ENCODE results near the gene STK24. TPM values are rescaled to one million over a fixed set of nuclear protein-coding genes. Genes with fewer than 3 reads are reported as not detected.

Gene STK24
- total RNA-seq, 2 experiments from 2014 or later = 60.4 to 88.7 TPM

DNA sequence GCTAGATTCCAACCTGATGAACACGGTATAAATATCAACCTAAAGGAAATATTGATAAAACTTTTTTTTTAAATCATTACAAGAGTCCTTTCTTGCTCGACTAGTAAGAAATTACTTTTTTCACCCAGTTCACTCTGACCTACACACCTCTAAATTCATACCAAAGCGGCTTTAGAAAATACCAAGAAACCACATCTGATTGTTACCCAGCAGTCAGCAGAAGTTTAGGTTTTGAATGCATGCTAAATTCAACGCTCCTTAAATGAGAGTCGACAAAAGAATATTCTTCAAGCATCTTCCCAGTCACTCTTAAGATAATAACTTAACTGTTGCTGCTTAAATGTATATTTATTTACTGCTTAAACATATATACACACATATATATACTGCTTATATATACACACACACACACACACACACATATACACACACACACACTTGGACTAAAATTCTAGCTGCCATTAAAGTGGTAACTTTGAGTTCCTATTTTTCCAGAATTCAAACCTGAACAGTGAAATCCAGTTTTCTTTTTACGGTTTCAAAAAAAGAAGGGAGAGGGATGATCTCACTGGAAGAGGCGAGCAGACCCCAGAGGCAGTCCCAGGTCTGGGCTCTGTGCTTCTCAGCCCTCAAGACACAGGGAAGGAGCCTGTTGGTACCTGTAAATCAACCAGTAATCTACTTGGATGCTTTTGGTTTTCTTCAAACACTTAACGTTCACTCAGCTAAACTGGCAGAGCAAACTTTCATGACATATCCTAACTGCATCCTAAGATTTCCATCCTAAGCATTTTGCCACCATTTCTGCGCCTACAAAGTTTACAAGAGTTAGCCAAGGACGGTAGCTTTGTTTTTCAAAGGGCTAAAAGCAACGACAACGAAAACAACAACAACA, 1.7 kb downstream of the STK24 start:
- peak; percentile 22 for DNase-seq (ENCODE audit: low spot score)
- H3K27ac ChIP-seq (ENCODE audit: low read depth, low read length, poor library complexity, severe bottlenecking) = peak overlapping the region; percentile 99
- peak overlapping the region; percentile 96 for H3K4me3 ChIP-seq (ENCODE audit: low read depth, low read length, poor library complexity, severe bottlenecking)
- H3K4me2 ChIP-seq (ENCODE audit: low read length) = peak overlapping the region; percentile 95
- intact Hi-C loops (cut with micrococcal nuclease; ENCODE audit: unreplicated experiment) = loop anchor here (10.0 kb wide), 1 partner anchor 1140 kb away; the partner anchor contains the start of gene RAP2A
- BruUV-seq (replicated peaks) = no TSS peak
- H4K20me1 ChIP-seq (ENCODE audit: insufficient read depth, low read length) = peaks cover 16% of the 10 kb centered on the region
- H3K36me3 ChIP-seq (ENCODE audit: insufficient read depth, low read length) = no peaks in the 10 kb centered on the region; the same call in 1 of the 2 replicates
- peaks cover 47% of the 10 kb centered on the region for H3K4me1 ChIP-seq (ENCODE audit: insufficient read depth, low read length, poor library complexity, severe bottlenecking)
- H3K79me2 ChIP-seq (ENCODE audit: insufficient read depth, low read depth, low read length) = peaks cover 60% of the 10 kb centered on the region
- no peaks in the 10 kb centered on the region for H3K9me2 ChIP-seq (ENCODE audit: insufficient read depth, low read length)
- no peak overlapping the region for H2AFZ ChIP-seq (ENCODE audit: low read length)
- no peak for TF ChIP-seq EZH2phosphoT487 (IDR thresholded peaks at IDR 0.05; ENCODE audit: borderline replicate concordance, low read depth, low read length)
- TF ChIP-seq, protein P1, sequence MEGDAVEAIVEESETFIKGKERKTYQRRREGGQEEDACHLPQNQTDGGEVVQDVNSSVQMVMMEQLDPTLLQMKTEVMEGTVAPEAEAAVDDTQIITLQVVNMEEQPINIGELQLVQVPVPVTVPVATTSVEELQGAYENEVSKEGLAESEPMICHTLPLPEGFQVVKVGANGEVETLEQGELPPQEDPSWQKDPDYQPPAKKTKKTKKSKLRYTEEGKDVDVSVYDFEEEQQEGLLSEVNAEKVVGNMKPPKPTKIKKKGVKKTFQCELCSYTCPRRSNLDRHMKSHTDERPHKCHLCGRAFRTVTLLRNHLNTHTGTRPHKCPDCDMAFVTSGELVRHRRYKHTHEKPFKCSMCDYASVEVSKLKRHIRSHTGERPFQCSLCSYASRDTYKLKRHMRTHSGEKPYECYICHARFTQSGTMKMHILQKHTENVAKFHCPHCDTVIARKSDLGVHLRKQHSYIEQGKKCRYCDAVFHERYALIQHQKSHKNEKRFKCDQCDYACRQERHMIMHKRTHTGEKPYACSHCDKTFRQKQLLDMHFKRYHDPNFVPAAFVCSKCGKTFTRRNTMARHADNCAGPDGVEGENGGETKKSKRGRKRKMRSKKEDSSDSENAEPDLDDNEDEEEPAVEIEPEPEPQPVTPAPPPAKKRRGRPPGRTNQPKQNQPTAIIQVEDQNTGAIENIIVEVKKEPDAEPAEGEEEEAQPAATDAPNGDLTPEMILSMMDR (conservative IDR thresholded peaks at IDR 0.05; ENCODE audit: low read length) = no peak
- H3K9me3 ChIP-seq (ENCODE audit: low read length) = no peaks in the 10 kb centered on the region
- ChIA-PET CTCF (ENCODE audit: unreplicated experiment) (no interaction called here), POLR2A (no interaction called here)

DNA sequence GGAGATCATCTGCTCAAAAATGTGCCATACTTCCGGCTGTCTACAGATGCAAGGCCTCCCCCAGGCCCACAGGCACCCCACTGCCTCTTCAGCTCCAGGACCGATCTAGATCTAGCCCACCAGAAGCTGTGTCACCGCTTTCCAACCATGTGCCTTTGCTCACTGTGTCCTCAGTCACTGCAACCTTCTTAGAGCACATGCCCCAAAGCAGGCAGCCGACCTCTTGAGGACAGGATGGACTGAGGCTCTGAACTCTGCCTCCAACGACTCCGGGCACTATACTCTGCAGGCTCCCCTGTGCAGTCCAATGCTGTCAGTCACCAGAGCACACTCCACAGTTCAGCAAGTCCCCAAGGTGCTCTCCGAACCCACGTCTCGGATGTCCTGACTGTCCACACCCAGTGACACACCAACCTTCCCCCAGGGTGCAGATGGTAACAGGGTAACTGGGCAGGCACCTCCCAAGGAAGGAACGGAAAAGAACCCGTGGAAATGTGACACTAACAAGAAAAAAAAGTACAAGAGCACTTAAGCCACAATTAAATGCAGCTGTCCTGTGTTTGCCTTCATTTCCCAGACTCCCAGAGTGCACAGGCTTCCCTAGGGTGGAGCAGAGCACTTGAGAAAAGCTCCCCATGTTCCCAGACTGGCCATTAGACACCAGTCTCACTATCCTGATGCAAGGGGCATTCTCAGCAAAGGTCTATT, 4.8 kb downstream of the STK24 start:
- peaks cover 16% of the 10 kb centered on the region for H3K36me3 ChIP-seq (ENCODE audit: insufficient read depth, low read length)
- peak overlapping the region; percentile 95 for H3K4me2 ChIP-seq (ENCODE audit: low read length)
- no peak overlapping the region for H2AFZ ChIP-seq (ENCODE audit: low read length)
- peaks cover 92% of the 10 kb centered on the region for H3K79me2 ChIP-seq (ENCODE audit: insufficient read depth, low read depth, low read length)
- CTCF ChIA-PET (ENCODE audit: unreplicated experiment) = no interaction called here
- peak overlapping the region; percentile 99 for H3K27ac ChIP-seq (ENCODE audit: low read depth, low read length, poor library complexity, severe bottlenecking)
- DNase-seq (ENCODE audit: low spot score) = peak; percentile 35
- POLR2A ChIA-PET = interaction anchor here (0.5 to 3.0 kb wide), 6 partner anchors 8 to 450 kb away, joined by 3 to 16 read pairs (median 3); no protein-coding TSS in a partner anchor
- no TSS peak for BruUV-seq (replicated peaks)
- H3K9me2 ChIP-seq (ENCODE audit: insufficient read depth, low read length) = no peaks in the 10 kb centered on the region
- H3K4me3 ChIP-seq (ENCODE audit: low read depth, low read length, poor library complexity, severe bottlenecking) = peak overlapping the region; percentile 96
- H3K9me3 ChIP-seq (ENCODE audit: low read length) = peaks cover 10% of the 10 kb centered on the region; the same call in 1 of the 2 replicates
- no peak for TF ChIP-seq EZH2phosphoT487 (IDR thresholded peaks at IDR 0.05; ENCODE audit: borderline replicate concordance, low read depth, low read length)
- TF ChIP-seq, protein P1 (conservative IDR thresholded peaks at IDR 0.05; ENCODE audit: low read length) = no peak
- peaks cover 22% of the 10 kb centered on the region for H4K20me1 ChIP-seq (ENCODE audit: insufficient read depth, low read length)
- peaks cover 69% of the 10 kb centered on the region for H3K4me1 ChIP-seq (ENCODE audit: insufficient read depth, low read length, poor library complexity, severe bottlenecking)
- intact Hi-C loops (cut with micrococcal nuclease; ENCODE audit: unreplicated experiment) = loop anchor here (2.0 to 10.0 kb wide), 3 partner anchors 83 to 1137 kb away; partner anchors contain the start of genes RAP2A and TM9SF2

All from OCI-LY7 (cell line).